Activated CD8-positive, alpha-beta T cell treated with anti-CD3 and anti-CD28 coated beads for 36 hours (primary cell): ENCODE measurements around the gene RAP1A. TPM values are rescaled to one million over a fixed set of nuclear protein-coding genes. Genes with fewer than 3 reads are reported as not detected.

ENCODE experiments used
- ATAC-seq: fragments of 200-7000 bp; cut with Tn5 transposase; one replicate; pipeline ENCODE4 v1.10.0; 2021; ENCODE audit warnings: mild to moderate bottlenecking, moderate library complexity
- CTCF ChIA-PET: fragments of 350-600 bp; sonication (Branson Sonifier 250); formaldehyde crosslinking; loops from one replicate; lab custom pipeline; 2021; ENCODE audit warnings: antibody characterized with exemption; lab: Charles Lee
- POLR2A ChIA-PET: fragments of 350-600 bp; sonication (Branson Sonifier 250); formaldehyde crosslinking; loops from one replicate; lab custom pipeline; 2021; ENCODE audit warnings: antibody characterized with exemption; lab: Charles Lee
- DNase-seq: peaks from one replicate; pipeline ENCODE4 v3.0.0-alpha.2; 2020
- H3K27ac Mint-ChIP-seq: one replicate; pipeline ENCODE4 v1.8.0; 2021; ENCODE audit warnings: mild to moderate bottlenecking, mixed read lengths
- H3K27me3 Mint-ChIP-seq: one replicate; pipeline ENCODE4 v1.8.0; 2021; ENCODE audit warnings: mixed read lengths
- H3K36me3 Mint-ChIP-seq: one replicate; pipeline ENCODE4 v1.8.0; 2021; ENCODE audit warnings: low read depth, mixed read lengths
- H3K4me1 Mint-ChIP-seq: one replicate; pipeline ENCODE4 v1.8.0; 2021; ENCODE audit warnings: low read depth, mixed read lengths
- H3K4me3 Mint-ChIP-seq: one replicate; pipeline ENCODE4 v1.8.0; 2021; ENCODE audit warnings: mild to moderate bottlenecking, moderate library complexity, mixed read lengths
- H3K9me3 Mint-ChIP-seq: one replicate; pipeline ENCODE4 v1.8.0; 2021; ENCODE audit warnings: mixed read lengths
- CTCF ChIP-seq: fragments of 200-600 bp; IDR thresholded peaks from one replicate; pipeline ENCODE4 v1.8.0; 2022; ENCODE audit warnings: antibody characterized with exemption, mild to moderate bottlenecking
- intact Hi-C: fragments of 100-400 bp; cut with micrococcal nuclease; formaldehyde crosslinking; loops from one replicate; pipeline ENCODE4 v1.10.0; 2022
- total RNA-seq, 2 experiments: library from RNA; stranded (reverse); gene quantifications; one replicate each; pipeline ENCODE4 v1.2.3, GENCODE V29; 2021

RAP1A gene
- total RNA-seq, 2 experiments from 2014 or later, result 197 to 198 TPM

- H3K9me3 Mint-ChIP-seq, result no peaks in the 10 kb centered on the region
- POLR2A ChIA-PET, result interaction anchor here (3.5 kb wide), 1 partner anchor 9 kb away, joined by 13 read pairs; no protein-coding TSS in a partner anchor
- H3K27me3 Mint-ChIP-seq, result no peaks in the 10 kb centered on the region
- intact Hi-C loops, result loop anchor here (5.0 kb wide), 1 partner anchor 251 kb away; no protein-coding TSS in a partner anchor
- CTCF ChIA-PET, result interaction anchor here (1.8 kb wide), 1 partner anchor 276 kb away, joined by 3 read pairs; no protein-coding TSS in a partner anchor
- peak overlapping the region; percentile 53 for H3K27ac Mint-ChIP-seq
- peaks cover 44% of the 10 kb centered on the region for H3K36me3 Mint-ChIP-seq
- ATAC-seq (no peak), DNase-seq (no peak)
- no peak for TF ChIP-seq CTCF
- H3K4me3 Mint-ChIP-seq, result peak overlapping the region; percentile 34
- H3K4me1 Mint-ChIP-seq, result peaks cover 40% of the 10 kb centered on the region
These were observed 138.8 kb downstream of the RAP1A start for GRCh38 chr1:111758373-111758772.

GRCh38 chr1:111761717-111762116 lies 142.1 kb downstream of the RAP1A start:
- ATAC-seq (no peak), DNase-seq (no peak)
- intact Hi-C loops, result no loop called here
- peaks cover 60% of the 10 kb centered on the region for H3K36me3 Mint-ChIP-seq
- no peak overlapping the region for H3K27ac Mint-ChIP-seq
- POLR2A ChIA-PET, result interaction anchor here (1.4 kb wide), 1 partner anchor 25 kb away, joined by 3 read pairs; no protein-coding TSS in a partner anchor
- H3K27me3 Mint-ChIP-seq, result no peaks in the 10 kb centered on the region
- H3K4me3 Mint-ChIP-seq, result no peak overlapping the region
- H3K9me3 Mint-ChIP-seq, result no peaks in the 10 kb centered on the region
- CTCF ChIA-PET, result interaction anchor here (1.1 to 1.6 kb wide), 2 partner anchors 47 to 254 kb away, joined by 3 to 6 read pairs; no protein-coding TSS in a partner anchor
- TF ChIP-seq CTCF, result no peak
- H3K4me1 Mint-ChIP-seq, result peaks cover 29% of the 10 kb centered on the region

- no peak for DNase-seq
- Mint-ChIP-seq H3K36me3 (peaks cover 59% of the 10 kb centered on the region), H3K4me1 (peaks cover 24% of the 10 kb centered on the region), H3K27me3 (no peaks in the 10 kb centered on the region), H3K4me3 (no peak overlapping the region), H3K9me3 (no peaks in the 10 kb centered on the region), H3K27ac (no peak overlapping the region)
- TF ChIP-seq CTCF, result no peak
- POLR2A ChIA-PET, result interaction anchor here (1.4 kb wide), 1 partner anchor 25 kb away, joined by 3 read pairs; no protein-coding TSS in a partner anchor
- CTCF ChIA-PET, result interaction anchor here (0.8 to 1.6 kb wide), 3 partner anchors 48 to 267 kb away, joined by 3 to 6 read pairs (median 3); no protein-coding TSS in a partner anchor
- ATAC-seq, result no peak
- intact Hi-C loops, result no loop called here
These were observed 142.7 kb downstream of the RAP1A start for GRCh38 chr1:111762332-111762731.

Other genes starting within 250 kb of the RAP1A start
- 1 to 10 TPM; 1.1 to 1.6 TPM for gene OVGP1, start 192.1 kb upstream of the RAP1A start, total RNA-seq
- 10 to 100 TPM; 54.0 to 54.6 TPM for gene WDR77, start 170.5 kb upstream of the RAP1A start, total RNA-seq
- gene ATP5PB, start 170.3 kb upstream of the RAP1A start, total RNA-seq, result 100 to 1,000 TPM; 341 to 342 TPM
- 1 to 10 TPM; 4.5 to 4.7 TPM for gene C1orf162, start 145.8 kb upstream of the RAP1A start, total RNA-seq
- not detected for gene ADORA3, start 116.2 kb upstream of the RAP1A start, total RNA-seq
- not detected for gene TMIGD3, start 116.2 kb upstream of the RAP1A start, total RNA-seq
- 1 to 10 TPM; 1.7 to 2.3 TPM for gene INKA2, start 119.6 kb downstream of the RAP1A start, total RNA-seq
- 10 to 100 TPM; 15.3 to 15.9 TPM for gene DDX20, start 136.1 kb downstream of the RAP1A start, total RNA-seq